Measurements from ENCODE around the gene PTH1R.

- TF ChIP-seq CTCF (optimal IDR thresholded peaks at IDR 0.05 in 1 of 3, IDR thresholded peaks at IDR 0.05 in 1 of 3, conservative IDR thresholded peaks at IDR 0.05 in 1 of 3; ENCODE audit: extremely low read depth in 1 of 3, insufficient read depth in 2 of 3, low read length in 3 of 3) = no peak
- peak; percentile 66 for TF ChIP-seq EZH2 (IDR thresholded peaks at IDR 0.05; ENCODE audit: low read length)
These were observed 4.3 kb downstream of the PTH1R start for GRCh38 chr3:46881596-46882376.
